GM18907 (cell line): ENCODE results near the gene MS4A6E.
A peak's percentile ranks its signal among the peaks of the same experiment; 100 is the strongest.

Experiments
- ATAC-seq: cut with Tn5 transposase; IDR thresholded peaks from one replicate; pipeline ENCODE4 v1.9.1; 2021; ENCODE audit warnings: mild to moderate bottlenecking, moderate library complexity; ENCODE audit not compliant: unreplicated experiment

MS4A6E gene

DNA sequence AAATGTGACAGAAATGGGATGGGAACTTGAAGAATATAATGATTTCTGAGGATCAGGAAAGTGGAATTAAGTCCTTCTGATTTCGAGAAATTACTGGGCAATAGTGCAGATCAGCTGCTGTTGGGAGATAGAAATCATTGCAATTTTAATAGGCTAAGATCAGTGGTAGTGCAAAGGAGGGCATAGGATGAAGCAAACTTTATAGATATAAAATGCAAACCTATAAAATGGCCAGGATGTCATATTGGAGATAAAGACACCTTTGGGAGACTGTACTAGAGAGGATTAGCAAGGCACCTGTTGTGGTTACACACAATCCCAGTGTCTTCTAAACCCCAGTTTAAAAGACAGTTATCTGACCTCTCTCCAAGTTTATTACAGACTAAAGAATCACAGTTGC lies 44.8 kb downstream of the MS4A6E start:
- no peak for ATAC-seq

- no peak for ATAC-seq
These were observed 45.7 kb downstream of the MS4A6E start for GRCh38 chr11:60372767-60373166.

DNA sequence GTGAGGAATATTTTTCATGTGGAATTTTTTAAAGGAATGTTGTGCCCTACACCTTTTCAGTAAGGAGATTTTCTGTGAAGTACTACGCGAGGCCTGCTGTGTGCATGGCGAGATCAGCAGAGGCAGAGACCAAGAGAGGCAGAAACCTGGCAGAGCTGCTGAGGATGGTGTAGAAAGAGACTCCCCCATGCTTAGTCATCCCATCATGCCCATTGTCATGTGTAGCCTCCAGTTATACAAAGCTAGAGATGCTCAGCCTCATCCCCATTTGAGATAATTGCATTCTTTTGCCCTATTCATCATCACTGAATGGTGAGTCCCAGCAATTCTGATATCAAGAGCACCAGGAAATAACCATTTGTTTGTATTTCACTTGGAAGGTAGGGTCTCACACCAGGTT lies 48.3 kb downstream of the MS4A6E start:
- no peak for ATAC-seq

GRCh38 chr11:60376601-60377000 lies 49.5 kb downstream of the MS4A6E start:
- no peak for ATAC-seq

DNA sequence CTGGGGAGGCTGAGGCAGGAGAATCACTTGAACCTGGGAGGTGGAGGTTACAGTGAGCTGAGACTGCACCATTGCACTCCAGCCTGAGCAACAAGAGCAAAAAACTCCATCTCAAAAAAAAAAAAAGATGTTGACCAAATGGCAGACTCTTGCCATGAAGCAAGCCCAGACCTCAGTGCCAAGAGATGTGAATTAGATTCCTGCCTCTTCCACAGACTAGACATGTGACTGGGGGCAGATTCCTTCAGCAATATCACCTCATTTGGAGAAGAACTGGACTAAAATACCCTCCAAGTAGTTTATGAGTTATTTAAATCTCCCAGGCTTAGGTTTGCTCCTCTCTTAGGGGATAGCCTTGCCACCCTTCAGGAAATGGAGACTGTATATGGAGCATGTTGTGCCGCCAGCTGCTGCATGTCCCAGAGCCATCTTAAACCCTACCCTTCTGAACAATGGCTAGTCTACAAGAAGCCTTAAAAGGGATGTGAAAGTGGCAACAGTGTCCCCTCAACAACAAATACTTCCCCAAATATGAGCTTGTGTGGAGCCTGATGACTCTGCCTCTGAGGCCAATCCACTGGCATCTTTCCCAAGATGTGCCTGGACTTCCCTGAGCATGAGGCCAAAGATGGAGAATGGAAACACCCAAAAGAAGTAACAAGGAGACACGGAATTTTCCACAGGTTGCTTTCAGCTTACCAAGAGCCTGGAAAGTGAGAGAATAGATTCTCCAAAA lies 50.5 kb downstream of the MS4A6E start:
- ATAC-seq: peak; percentile 52

DNA sequence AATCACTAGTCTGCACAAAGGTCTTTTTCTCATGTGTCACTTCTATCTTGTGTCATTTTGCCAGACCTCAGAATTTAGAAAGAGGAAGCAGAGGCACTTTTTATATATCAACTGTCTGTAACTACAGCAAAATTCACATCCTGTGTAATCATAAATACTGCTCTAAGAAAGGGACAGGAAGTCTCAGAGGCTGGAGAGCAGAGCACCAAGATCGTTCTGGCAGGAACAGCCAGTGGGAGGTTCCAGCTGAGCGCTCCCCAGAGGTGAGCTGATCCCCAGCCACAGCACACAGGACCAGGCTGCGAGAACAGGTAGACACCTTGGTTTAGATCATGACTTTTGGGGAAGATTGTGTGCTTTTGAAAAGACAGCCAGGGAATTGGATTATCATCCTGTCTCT lies 51.3 kb downstream of the MS4A6E start, which contains the start of gene MS4A7:
TSS of gene MS4A7 (plus strand) at position 179 of the 400 bp plus-strand sequence. CDS start 4,610 bp downstream, outside the sequence.
- ATAC-seq: peak; percentile 91

GRCh38 chr11:60389279-60389910 lies 62.3 kb downstream of the MS4A6E start:
- peak; percentile 87 for ATAC-seq

GRCh38 chr11:60390419-60390818 lies 63.4 kb downstream of the MS4A6E start:
- ATAC-seq: no peak
